Uterus (tissue), 4 donors: ENCODE data around the gene PELI2. TPM values are rescaled to one million over a fixed set of nuclear protein-coding genes. Genes with fewer than 3 reads are reported as not detected.

Source experiments
- DNase-seq, 2 donors: peaks; one replicate each; pipeline ENCODE4 v3.0.0-alpha.2; 2019 to 2020
- H3K27ac ChIP-seq, 2 donors: fragments of 200-600 bp; sonication (generic); 1 replicate in 1 of 2; 2 replicates in 1 of 2; pipeline ENCODE4 v1.5.1; 2016 to 2018
- H3K27me3 ChIP-seq, 2 donors: fragments of 200-600 bp; sonication (generic); one replicate each; pipeline ENCODE4 v1.5.1; 2018 to 2019; ENCODE audit warnings: control low read depth in 1 of 2
- H3K36me3 ChIP-seq, 2 donors: fragments of 200-600 bp; sonication (generic); one replicate each; pipeline ENCODE4 v1.5.1; 2019; ENCODE audit warnings: control low read depth in 1 of 2
- H3K4me1 ChIP-seq, 2 donors: fragments of 200-600 bp; sonication (generic); one replicate each; pipeline ENCODE4 v1.5.1; 2018 to 2019; ENCODE audit warnings: control low read depth in 1 of 2
- H3K4me3 ChIP-seq, 2 donors: fragments of 200-600 bp; sonication (generic); 1 replicate in 1 of 2; 2 replicates in 1 of 2; pipeline ENCODE4 v1.5.1; 2018 to 2019; ENCODE audit warnings: mild to moderate bottlenecking in 1 of 2
- H3K9me3 ChIP-seq, 2 donors: fragments of 200-600 bp; sonication (generic); one replicate each; pipeline ENCODE4 v1.5.1; 2019; ENCODE audit warnings: control low read depth in 1 of 2
- CTCF ChIP-seq, 4 experiments: fragments of 200-600 bp in 2 of 4; fragments of 450-650 bp in 2 of 4; sonication (generic) in 2 of 4; IDR thresholded peaks; one replicate each; pipeline ENCODE4 v1.5.1; 2016 to 2019; ENCODE audit warnings: antibody characterized with exemption in 4 of 4, mild to moderate bottlenecking in 2 of 4, moderate library complexity in 1 of 4
- POLR2A ChIP-seq, 2 donors: fragments of 450-650 bp; IDR thresholded peaks; one replicate each; pipeline ENCODE4 v1.6.1; 2016; ENCODE audit warnings: antibody characterized with exemption in 2 of 2, mild to moderate bottlenecking in 1 of 2, moderate library complexity in 1 of 2
- intact Hi-C: fragments of 100-400 bp; cut with DNase I; formaldehyde crosslinking; loops from one replicate; pipeline ENCODE4 v1.15.1; 2023; ENCODE audit warnings: low total_unique reads
- total RNA-seq, 4 donors: library from RNA; depleted of rRNA in 3 of 4; stranded (reverse); fragments of >200 nt in 3 of 4; gene quantifications; one replicate each; pipeline versions ENCODE4 v1.1.0 to v1.2.4, GENCODE V29; 2014 to 2023
- donor health status: DM: yes; HTN: yes; CAD: no.

PELI2 gene
- total RNA-seq, 4 donors from 2014 or later: 15.6 to 24.3 (median 17.0) TPM

DNA sequence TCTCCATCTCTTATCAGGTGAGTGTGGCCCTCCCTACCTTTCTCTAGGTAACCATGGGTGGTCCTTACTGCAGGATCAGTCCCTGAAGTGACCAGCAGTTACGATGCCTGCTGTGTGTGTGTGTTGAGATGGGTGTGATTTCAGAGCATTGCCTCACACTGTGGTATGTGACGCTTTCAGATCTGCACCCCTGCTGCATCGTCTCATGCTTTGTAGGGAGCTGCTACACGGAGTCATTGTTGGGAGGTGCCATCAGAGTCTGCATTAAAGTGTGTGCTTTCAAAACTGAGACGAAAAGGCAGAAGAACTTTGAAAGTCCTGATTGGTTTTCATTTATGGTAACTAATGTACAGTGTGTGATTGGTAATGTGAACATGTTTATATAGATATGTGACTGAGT, 150.5 kb downstream of the PELI2 start:
- TF ChIP-seq CTCF (IDR thresholded peaks at IDR 0.05): no peak
- no peak for TF ChIP-seq POLR2A (IDR thresholded peaks at IDR 0.05)
- DNase-seq: no peak
- Histone ChIP-seq H3K4me1 (no peaks in the 10 kb centered on the region), H3K9me3 (no peaks in the 10 kb centered on the region), H3K27ac (no peak overlapping the region), H3K36me3 (no peaks in the 10 kb centered on the region), H3K27me3 (no peaks in the 10 kb centered on the region), H3K4me3 (no peak overlapping the region)
- intact Hi-C loops: no loop called here

DNA sequence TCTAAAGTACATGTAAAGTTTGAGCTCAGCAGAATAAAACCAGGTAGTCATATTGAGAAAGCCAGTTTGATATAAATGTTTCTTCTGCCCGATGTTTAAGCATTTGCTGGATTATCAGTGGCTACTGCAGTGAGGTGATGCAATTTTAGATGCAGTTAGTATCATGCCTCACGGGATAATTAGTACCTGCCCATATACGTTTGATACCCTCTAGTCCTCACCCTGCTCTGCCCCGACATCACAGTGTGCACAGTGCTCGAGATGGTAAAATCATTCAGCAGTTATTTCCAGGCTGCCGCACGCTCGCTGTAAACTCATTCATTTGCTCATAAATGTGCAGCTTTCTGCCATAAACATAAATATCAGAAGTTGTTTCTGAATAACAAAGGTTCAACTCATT, 152.7 kb downstream of the PELI2 start:
- no peak for DNase-seq
- no peaks in the 10 kb centered on the region for H3K27me3 ChIP-seq
- no peaks in the 10 kb centered on the region for H3K36me3 ChIP-seq
- no peak overlapping the region for H3K27ac ChIP-seq
- no peaks in the 10 kb centered on the region for H3K4me1 ChIP-seq
- TF ChIP-seq CTCF (IDR thresholded peaks at IDR 0.05): no peak
- H3K9me3 ChIP-seq: no peaks in the 10 kb centered on the region
- intact Hi-C loops: no loop called here
- no peak overlapping the region for H3K4me3 ChIP-seq

DNA sequence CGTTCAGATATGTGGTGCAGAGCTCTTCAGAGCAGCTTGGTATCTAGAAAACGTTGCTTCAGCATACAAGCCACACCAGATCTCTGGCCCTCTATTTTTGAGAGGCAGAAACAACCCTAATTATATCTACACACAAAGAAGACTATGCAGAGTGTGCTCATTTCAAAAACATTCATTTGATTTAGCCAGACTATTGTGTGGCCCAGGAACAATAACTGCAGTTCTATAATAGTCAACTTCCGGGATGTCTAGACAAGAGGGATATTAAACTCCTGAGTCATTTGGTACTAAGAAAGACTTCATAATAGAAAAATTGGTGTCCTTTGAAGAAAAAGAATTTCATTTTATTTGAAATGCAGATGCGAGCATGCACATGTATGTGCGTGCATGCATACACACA, 153.8 kb downstream of the PELI2 start:
- H3K4me1 ChIP-seq: no peaks in the 10 kb centered on the region
- no peaks in the 10 kb centered on the region for H3K36me3 ChIP-seq
- no peak for DNase-seq
- no peaks in the 10 kb centered on the region for H3K9me3 ChIP-seq
- intact Hi-C loops: no loop called here
- H3K27me3 ChIP-seq: no peaks in the 10 kb centered on the region
- H3K27ac ChIP-seq: no peak overlapping the region
- no peak overlapping the region for H3K4me3 ChIP-seq
- no peak for TF ChIP-seq CTCF (IDR thresholded peaks at IDR 0.05)
- no peak for TF ChIP-seq POLR2A (IDR thresholded peaks at IDR 0.05)

- intact Hi-C loops: no loop called here
- Histone ChIP-seq H3K27ac (no peak overlapping the region), H3K4me3 (no peak overlapping the region), H3K9me3 (no peaks in the 10 kb centered on the region), H3K36me3 (no peaks in the 10 kb centered on the region), H3K4me1 (no peaks in the 10 kb centered on the region), H3K27me3 (no peaks in the 10 kb centered on the region)
- no peak for TF ChIP-seq CTCF (IDR thresholded peaks at IDR 0.05)
- TF ChIP-seq POLR2A (IDR thresholded peaks at IDR 0.05): no peak
- DNase-seq: no peak
These were observed 154.9 kb downstream of the PELI2 start for GRCh38 chr14:56273155-56273554.

GRCh38 chr14:56273951-56274350, 155.7 kb downstream of the PELI2 start:
- Histone ChIP-seq H3K4me3 (no peak overlapping the region), H3K9me3 (no peaks in the 10 kb centered on the region), H3K27ac (no peak overlapping the region), H3K4me1 (no peaks in the 10 kb centered on the region), H3K27me3 (no peaks in the 10 kb centered on the region), H3K36me3 (no peaks in the 10 kb centered on the region)
- no peak for TF ChIP-seq CTCF (IDR thresholded peaks at IDR 0.05)
- no peak for TF ChIP-seq POLR2A (IDR thresholded peaks at IDR 0.05)
- intact Hi-C loops: no loop called here
- no peak for DNase-seq
